Measurements from ENCODE around the gene CRABP2.

Gene CRABP2

GRCh38 chr1:156667968-156668709 lies 37.2 kb downstream of the CRABP2 start:
- H2AFZ ChIP-seq (ENCODE audit: low read length): no peak overlapping the region
- no peaks in the 10 kb centered on the region for H3K4me1 ChIP-seq (ENCODE audit: insufficient read depth, low read length, severe bottlenecking)
- no peaks in the 10 kb centered on the region for H3K79me2 ChIP-seq (ENCODE audit: insufficient read depth, low read length)
- H3F3A ChIP-seq (ENCODE audit: insufficient read depth, low read length): no peaks in the 10 kb centered on the region
- H3K36me3 ChIP-seq (ENCODE audit: insufficient read depth, low read length): no peaks in the 10 kb centered on the region
- H4K20me1 ChIP-seq (ENCODE audit: insufficient read depth, low read length): no peaks in the 10 kb centered on the region
- H3K9me3 ChIP-seq (ENCODE audit: low read length): no peaks in the 10 kb centered on the region
- H3K9ac ChIP-seq (ENCODE audit: low read length): no peak overlapping the region
- H3K27ac ChIP-seq (ENCODE audit: low read depth, low read length, poor library complexity, severe bottlenecking): no peak overlapping the region
- no peak overlapping the region for H3K4me3 ChIP-seq (ENCODE audit: low read depth, low read length, poor library complexity, severe bottlenecking)
- no peak overlapping the region for H3K4me2 ChIP-seq (ENCODE audit: low read length)
- peaks cover 9% of the 10 kb centered on the region; the same call in 1 of the 2 replicates for H3K27me3 ChIP-seq (ENCODE audit: insufficient read depth, low read length)
- H3K9me2 ChIP-seq (ENCODE audit: low read depth, low read length): no peaks in the 10 kb centered on the region
- TF ChIP-seq EZH2 (IDR thresholded peaks at IDR 0.05; ENCODE audit: borderline replicate concordance, low read length): no peak
- TF ChIP-seq, protein P1, sequence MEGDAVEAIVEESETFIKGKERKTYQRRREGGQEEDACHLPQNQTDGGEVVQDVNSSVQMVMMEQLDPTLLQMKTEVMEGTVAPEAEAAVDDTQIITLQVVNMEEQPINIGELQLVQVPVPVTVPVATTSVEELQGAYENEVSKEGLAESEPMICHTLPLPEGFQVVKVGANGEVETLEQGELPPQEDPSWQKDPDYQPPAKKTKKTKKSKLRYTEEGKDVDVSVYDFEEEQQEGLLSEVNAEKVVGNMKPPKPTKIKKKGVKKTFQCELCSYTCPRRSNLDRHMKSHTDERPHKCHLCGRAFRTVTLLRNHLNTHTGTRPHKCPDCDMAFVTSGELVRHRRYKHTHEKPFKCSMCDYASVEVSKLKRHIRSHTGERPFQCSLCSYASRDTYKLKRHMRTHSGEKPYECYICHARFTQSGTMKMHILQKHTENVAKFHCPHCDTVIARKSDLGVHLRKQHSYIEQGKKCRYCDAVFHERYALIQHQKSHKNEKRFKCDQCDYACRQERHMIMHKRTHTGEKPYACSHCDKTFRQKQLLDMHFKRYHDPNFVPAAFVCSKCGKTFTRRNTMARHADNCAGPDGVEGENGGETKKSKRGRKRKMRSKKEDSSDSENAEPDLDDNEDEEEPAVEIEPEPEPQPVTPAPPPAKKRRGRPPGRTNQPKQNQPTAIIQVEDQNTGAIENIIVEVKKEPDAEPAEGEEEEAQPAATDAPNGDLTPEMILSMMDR (IDR thresholded peaks at IDR 0.05; ENCODE audit: low read length): no peak

DNA sequence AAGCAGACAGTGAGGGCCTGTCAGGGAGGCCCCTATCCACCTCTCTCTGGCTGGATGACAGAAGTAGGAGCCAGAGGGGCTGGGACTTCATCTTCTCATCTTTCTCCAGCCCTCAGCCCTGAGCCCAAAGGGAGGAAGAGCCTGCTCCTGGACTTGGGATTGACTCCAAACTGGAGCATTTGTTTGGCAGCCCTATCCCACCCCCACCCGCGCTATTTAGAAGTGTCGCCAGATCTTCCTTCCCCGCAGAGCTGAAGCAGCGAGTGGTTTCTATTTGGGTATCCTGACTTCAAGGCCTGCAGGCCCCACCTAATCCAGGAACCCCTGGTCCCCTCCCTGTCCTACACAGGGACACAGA lies 37.8 kb downstream of the CRABP2 start:
- no peaks in the 10 kb centered on the region for H3K79me2 ChIP-seq (ENCODE audit: insufficient read depth, low read length)
- H3K4me3 ChIP-seq (ENCODE audit: low read depth, low read length, poor library complexity, severe bottlenecking): no peak overlapping the region
- H3K4me2 ChIP-seq (ENCODE audit: low read length): no peak overlapping the region
- H3K36me3 ChIP-seq (ENCODE audit: insufficient read depth, low read length): no peaks in the 10 kb centered on the region
- H3K4me1 ChIP-seq (ENCODE audit: insufficient read depth, low read length, severe bottlenecking): no peaks in the 10 kb centered on the region
- no peaks in the 10 kb centered on the region for H3K9me3 ChIP-seq (ENCODE audit: low read length)
- no peak overlapping the region for H3K27ac ChIP-seq (ENCODE audit: low read depth, low read length, poor library complexity, severe bottlenecking)
- TF ChIP-seq EZH2 (IDR thresholded peaks at IDR 0.05; ENCODE audit: borderline replicate concordance, low read length): no peak
- TF ChIP-seq, protein P1 (IDR thresholded peaks at IDR 0.05; ENCODE audit: low read length): no peak
- no peaks in the 10 kb centered on the region for H3F3A ChIP-seq (ENCODE audit: insufficient read depth, low read length)
- no peaks in the 10 kb centered on the region for H4K20me1 ChIP-seq (ENCODE audit: insufficient read depth, low read length)
- H3K9ac ChIP-seq (ENCODE audit: low read length): no peak overlapping the region
- no peak overlapping the region for H2AFZ ChIP-seq (ENCODE audit: low read length)
- H3K9me2 ChIP-seq (ENCODE audit: low read depth, low read length): no peaks in the 10 kb centered on the region
- H3K27me3 ChIP-seq (ENCODE audit: insufficient read depth, low read length): peaks cover 9% of the 10 kb centered on the region; the same call in 1 of the 2 replicates

DNA sequence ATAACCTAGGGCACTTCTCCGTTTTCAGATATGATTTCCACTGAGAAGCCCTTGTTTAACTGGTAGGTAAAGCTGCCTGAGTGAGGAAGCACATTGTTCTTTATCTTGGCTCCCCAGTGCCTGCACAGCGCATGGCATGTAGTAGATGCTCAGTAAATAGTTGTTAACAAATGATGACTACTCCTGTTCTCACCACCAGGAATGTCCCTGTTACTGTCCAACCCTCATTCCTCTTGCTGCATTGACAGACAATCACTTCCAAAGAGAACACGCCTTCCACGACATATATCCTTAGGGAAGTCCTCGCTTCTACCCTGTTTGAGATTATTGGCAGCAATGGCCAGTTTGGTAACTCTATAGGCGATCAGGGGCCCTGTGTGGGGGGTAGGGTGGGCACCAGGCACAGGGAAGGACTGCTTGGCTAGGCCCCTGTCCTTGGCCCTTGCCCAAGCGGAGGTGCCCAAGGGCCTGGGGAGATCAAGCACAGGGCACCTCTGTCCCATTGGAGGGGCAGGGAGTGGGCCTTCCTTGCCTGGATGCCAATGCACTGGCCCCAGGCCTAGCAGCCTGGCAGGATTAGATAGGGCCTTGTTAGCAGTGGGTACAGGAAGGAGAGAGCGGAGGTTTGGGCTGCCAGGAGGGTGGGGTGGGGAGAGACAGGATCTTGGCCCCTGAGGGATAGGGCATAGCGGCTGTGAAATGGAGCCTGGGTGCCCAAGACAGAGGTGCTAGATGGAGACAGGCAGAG lies 38.3 kb downstream of the CRABP2 start:
- no peak for TF ChIP-seq EZH2 (IDR thresholded peaks at IDR 0.05; ENCODE audit: borderline replicate concordance, low read length)
- H3K79me2 ChIP-seq (ENCODE audit: insufficient read depth, low read length): no peaks in the 10 kb centered on the region
- no peaks in the 10 kb centered on the region for H3K36me3 ChIP-seq (ENCODE audit: insufficient read depth, low read length)
- H3K4me1 ChIP-seq (ENCODE audit: insufficient read depth, low read length, severe bottlenecking): no peaks in the 10 kb centered on the region
- no peak overlapping the region for H3K4me3 ChIP-seq (ENCODE audit: low read depth, low read length, poor library complexity, severe bottlenecking)
- no peaks in the 10 kb centered on the region for H4K20me1 ChIP-seq (ENCODE audit: insufficient read depth, low read length)
- no peak overlapping the region for H3K9ac ChIP-seq (ENCODE audit: low read length)
- peaks cover 9% of the 10 kb centered on the region; the same call in 1 of the 2 replicates for H3K27me3 ChIP-seq (ENCODE audit: insufficient read depth, low read length)
- H3K4me2 ChIP-seq (ENCODE audit: low read length): no peak overlapping the region
- no peaks in the 10 kb centered on the region for H3F3A ChIP-seq (ENCODE audit: insufficient read depth, low read length)
- no peak overlapping the region for H2AFZ ChIP-seq (ENCODE audit: low read length)
- no peaks in the 10 kb centered on the region for H3K9me2 ChIP-seq (ENCODE audit: low read depth, low read length)
- H3K9me3 ChIP-seq (ENCODE audit: low read length): no peaks in the 10 kb centered on the region
- no peak overlapping the region for H3K27ac ChIP-seq (ENCODE audit: low read depth, low read length, poor library complexity, severe bottlenecking)
